ENCODE measurements around the gene PSMA5. TPM values are rescaled to one million over a fixed set of nuclear protein-coding genes. Genes with fewer than 3 reads are reported as not detected.
A peak's percentile ranks its signal among the peaks of the same experiment; 100 is the strongest.

Gene PSMA5
- total RNA-seq, 1 donor from 2014 or later: 25.7 TPM

DNA sequence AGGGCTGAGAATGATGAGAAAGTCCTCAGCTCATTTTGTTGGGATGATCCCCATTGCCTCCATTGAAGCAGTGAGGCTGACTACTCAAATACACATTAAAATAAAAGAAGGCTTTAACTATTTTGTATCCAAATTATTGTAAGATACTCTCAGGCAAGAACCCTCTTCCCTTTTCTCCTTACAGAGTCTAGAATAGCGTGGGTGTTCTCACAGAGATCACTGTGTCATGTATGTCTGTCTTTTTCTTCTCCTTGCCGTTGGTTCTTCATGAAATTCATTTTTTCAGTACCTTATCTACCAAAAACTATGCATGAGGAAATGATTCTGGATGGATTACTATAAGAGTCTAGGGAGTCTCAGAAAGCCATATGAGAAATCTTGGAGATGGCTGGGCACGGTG, 58.6 kb downstream of the PSMA5 start:
- no peak for DNase-seq

DNA sequence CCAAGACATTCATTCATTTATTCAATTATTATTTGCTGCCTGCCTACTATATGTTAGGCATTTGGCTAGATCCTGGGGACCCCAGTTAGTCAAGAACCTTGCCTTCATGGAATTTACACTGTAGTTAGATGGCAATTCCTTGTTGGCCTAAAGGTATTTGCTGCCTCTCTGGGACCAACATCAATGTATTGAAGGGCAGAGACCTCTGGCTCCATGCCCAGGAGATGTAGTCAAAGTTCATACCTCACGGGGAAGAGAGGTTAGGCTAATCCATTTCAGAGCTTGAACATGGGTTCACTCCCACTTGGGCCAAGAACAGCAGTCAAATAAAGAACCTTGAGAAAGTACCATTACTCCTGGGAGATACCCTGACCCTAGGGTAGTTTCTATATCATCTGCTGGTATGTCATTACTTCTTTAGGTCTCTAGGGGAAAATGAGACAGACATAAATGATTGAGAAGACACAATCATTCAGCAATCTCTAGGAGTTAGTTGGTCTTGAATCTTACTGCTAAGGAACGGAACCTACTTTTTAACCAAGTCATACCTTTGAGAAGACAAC, 60.5 kb downstream of the PSMA5 start:
- DNase-seq: no peak

DNA sequence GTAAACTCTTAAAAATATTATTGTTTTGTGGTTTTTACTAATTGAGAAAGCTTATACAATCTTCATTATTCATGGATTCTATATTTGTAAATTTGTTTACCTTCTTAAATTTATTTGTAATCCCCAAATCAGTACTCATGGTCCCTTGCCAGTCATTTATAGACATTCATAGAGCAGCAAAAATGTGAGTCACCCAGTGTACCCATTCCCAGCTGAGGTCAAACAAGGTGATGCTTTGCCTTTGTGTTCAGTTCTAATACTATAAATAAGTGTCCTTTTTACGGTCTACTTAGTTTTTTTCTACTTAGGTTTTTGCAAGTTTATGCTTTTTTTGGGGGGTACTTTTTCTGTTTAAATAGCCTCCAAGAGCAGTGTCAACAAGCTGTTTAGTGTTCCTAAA, 64.6 kb downstream of the PSMA5 start:
- no peak for DNase-seq

DNA sequence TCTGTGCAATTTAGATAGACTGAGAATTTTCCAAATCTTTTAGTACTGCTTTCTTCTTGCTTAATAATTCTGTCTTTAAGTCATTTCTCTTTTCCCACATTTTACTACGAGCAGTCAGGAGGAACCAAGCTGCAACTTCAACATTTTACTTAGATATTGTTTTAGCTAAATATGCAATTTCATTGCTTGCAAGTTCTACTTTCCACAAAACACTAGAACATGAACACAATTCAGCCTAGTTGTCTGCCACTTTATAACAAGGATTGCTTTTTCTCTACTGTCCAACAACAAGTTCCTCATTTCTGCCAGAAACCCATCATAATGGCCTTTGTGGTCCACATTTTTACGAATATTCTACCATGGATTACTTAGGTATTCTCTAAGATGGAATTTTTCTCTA, 65.2 kb downstream of the PSMA5 start:
- DNase-seq: no peak

DNA sequence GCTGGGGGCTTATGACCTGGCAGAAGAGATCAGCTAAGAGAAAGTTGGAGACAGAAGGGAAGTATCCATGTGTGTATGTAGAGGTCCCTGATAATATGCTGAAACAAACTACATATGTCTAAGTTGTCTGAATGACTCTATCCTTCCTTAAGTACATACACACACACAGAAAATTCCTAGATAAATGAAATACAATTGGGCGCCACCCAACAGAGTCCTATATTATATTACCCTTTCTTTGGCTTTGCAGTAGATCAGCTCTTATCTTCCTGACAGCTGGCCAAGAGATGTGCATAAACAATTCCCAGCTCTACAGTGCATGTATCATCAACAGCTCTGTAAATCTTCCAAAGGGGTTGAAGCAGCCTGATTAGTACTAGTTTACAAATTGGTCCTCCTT, 68.6 kb downstream of the PSMA5 start:
- DNase-seq: peak; percentile 8

DNA sequence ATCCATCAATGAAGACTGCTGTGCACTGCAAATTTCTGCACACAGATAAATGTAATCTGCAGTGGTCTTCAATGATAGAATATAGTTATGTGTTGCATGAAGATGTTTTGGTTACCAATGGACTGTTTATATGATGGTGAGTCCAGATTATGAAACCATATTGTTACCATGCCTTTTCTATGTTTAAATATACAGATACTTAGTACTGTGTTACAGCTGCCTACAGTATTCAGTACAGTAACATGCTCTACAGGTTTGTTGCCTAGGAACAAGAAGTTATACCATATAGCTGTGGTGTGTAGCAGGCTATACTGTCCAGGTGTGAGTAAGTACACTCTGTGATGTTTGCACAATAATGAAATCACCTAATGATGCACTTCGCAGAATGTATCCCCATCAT, 69.3 kb downstream of the PSMA5 start:
- no peak for DNase-seq

DNA sequence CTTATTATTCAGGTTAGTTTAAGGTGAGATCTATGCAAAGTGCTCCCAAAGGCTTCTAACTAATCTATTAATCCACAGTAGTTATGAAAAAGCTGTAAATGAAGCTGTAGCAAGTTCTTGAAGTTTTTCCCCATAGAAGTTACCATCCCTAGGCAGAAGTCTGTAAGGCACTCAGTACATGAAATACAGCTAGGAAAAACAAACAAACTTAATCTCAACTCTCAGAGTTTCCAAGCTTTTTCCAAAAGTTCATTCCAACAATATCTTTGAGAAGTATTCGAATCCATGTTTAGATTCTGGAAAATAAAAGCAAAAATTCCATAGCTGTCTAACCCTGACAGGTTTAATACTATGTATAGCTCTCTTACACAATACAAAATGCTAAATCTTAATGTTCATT, 69.7 kb downstream of the PSMA5 start:
- no peak for DNase-seq

DNA sequence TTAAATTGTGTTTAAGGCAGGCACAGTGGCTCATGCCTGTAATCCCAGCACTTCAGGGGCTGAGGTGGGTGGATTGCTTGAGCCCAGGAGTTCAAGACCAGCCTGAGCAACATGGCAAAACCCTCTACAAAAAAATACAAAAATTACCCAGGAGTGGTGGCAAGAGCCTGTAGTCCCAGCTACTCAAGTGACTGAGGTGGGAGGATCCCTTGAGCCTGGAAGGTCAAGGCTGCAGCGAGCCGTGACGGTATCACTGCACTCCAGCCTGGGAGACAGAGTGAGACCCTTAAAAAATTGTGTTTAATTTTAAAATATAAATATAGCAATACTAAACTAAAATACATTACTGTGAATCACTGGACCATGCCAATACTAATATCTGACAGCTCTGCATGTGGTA, 71.3 kb downstream of the PSMA5 start:
- no peak for DNase-seq

DNA sequence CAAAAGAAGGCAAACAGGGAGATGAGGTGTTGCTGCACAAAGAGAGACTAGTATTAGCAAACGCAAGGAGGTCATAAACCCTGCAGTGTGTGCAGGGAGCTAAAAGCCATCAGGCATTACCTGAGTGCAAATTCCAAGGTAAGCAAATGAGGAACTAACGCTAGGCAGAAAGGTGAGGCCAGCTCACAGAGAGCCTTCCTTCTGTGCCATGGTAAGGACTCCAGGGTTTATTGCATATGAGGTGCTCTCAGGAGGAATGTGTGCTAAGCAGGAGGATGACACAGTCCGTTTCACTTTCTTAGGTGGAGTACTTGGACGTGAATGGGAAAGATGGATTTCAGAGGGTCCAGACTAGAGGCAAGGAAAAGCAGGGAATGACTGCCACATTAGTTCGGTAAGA, 74.8 kb downstream of the PSMA5 start:
- no peak for DNase-seq

DNA sequence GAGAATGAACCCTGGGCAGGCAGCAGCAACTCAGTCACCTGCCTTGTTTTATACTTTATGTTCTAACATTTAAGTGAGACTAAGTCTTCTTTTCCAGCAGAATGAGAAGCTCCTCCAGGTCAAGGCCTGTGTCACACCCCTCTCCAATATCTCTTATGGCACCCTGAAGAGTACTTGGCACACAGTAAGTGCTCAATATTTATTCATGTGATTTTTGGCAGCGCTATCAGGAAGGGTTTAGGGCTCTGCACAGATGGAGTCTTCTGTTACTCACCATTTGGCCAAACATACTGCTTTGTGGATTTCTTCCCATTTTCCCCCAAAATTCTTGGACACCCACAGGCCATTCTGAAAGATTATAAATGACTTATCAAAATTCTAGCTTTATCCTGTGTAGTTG, 75.6 kb downstream of the PSMA5 start:
- DNase-seq: no peak

DNA sequence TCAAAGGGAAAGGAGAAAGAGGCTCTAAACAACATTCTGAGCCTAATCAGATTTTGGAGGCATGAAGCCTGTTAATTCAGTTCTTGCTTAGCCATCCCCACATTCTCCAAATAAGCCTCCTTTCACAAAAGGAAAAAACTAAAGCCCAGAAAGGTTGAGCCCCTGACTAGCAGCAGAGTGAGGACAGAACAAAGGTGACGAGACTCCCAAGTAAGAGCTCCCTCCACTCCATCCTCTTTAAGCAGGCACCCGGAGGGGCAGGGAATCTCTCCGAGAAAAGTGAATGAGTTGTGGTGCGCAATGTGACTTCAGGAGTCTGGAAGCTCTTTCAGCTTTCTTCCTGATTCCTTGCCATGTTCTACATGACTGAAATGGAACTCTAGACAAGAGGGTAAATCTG, 76.1 kb downstream of the PSMA5 start:
- DNase-seq: no peak

Other genes with a start within 250 kb of the PSMA5 start
- gene SARS1, start 212.5 kb downstream of the PSMA5 start, total RNA-seq: 99.2 TPM
- 16.7 TPM for gene CELSR2, start 176.9 kb downstream of the PSMA5 start, total RNA-seq
- 5.4 TPM for gene PSRC1, start 143.3 kb downstream of the PSMA5 start, total RNA-seq
- not detected for gene MYBPHL, start 119.4 kb downstream of the PSMA5 start, total RNA-seq
- 30.6 TPM for gene SORT1, start 28.5 kb downstream of the PSMA5 start, total RNA-seq
- gene SYPL2, start 40.1 kb upstream of the PSMA5 start, total RNA-seq: 61.5 TPM
- gene ATXN7L2, start 57.5 kb upstream of the PSMA5 start, total RNA-seq: 2.2 TPM
- 6.3 TPM for gene CYB561D1, start 67.6 kb upstream of the PSMA5 start, total RNA-seq
- gene AMIGO1, start 83.3 kb upstream of the PSMA5 start, total RNA-seq: 9.1 TPM
- gene GPR61, start 113.4 kb upstream of the PSMA5 start, total RNA-seq: 0.62 TPM
- gene GNAI3, start 122.2 kb upstream of the PSMA5 start, total RNA-seq: 10.1 TPM
- 0.21 TPM for gene GNAT2, start 193.2 kb upstream of the PSMA5 start, total RNA-seq
- 39.3 TPM for gene AMPD2, start 193.4 kb upstream of the PSMA5 start, total RNA-seq
- 11.4 TPM for gene GSTM4, start 229.7 kb upstream of the PSMA5 start, total RNA-seq
- 62.2 TPM for gene GSTM2, start 241.6 kb upstream of the PSMA5 start, total RNA-seq

Data from tongue (tissue), 2 donors.